ENCODE data around the gene SPANXC. TPM values are rescaled to one million over a fixed set of nuclear protein-coding genes. Genes with fewer than 3 reads are reported as not detected.

SPANXC gene
- total RNA-seq, result not detected in 2 replicates

GRCh38 chrX:141242417-141242816, at the start of gene SPANXC:
TSS of gene SPANXC (minus strand) at chrX:141242517. CDS start at chrX:141242457, 60 bp downstream.

Other genes starting within 250 kb of the SPANXC start
- not detected in 2 replicates for gene SPANXB1, start 239.9 kb downstream of the SPANXC start, total RNA-seq
- 18.3 and 21.5 TPM in 2 replicates for gene LDOC1, start 65.4 kb downstream of the SPANXC start, total RNA-seq